ENCODE measurements around the gene NMU.

- TF ChIP-seq CTCF (IDR thresholded peaks at IDR 0.05) (no peak), POLR2A (IDR thresholded peaks at IDR 0.05) (no peak)
Observed at GRCh38 chr4:55600640-55601039, 35.5 kb downstream of the NMU start.
